Amygdala (tissue), 56 donors: ENCODE results near the gene LRFN5.
"Not testable (repeated sequence)": the region's sequence is repeated elsewhere in the genome, so short reads cannot be mapped to it uniquely, and the experiment has no call there.

Source experiments
- DNase-seq, 56 donors: peaks; one replicate each; lab custom pipeline; 2025; lab: John Stamatoyannopoulos, UW

The LRFN5 gene

GRCh38 chr14:41875116-41875515 lies 268.4 kb downstream of the LRFN5 start:
- DNase-seq = no peak

DNA sequence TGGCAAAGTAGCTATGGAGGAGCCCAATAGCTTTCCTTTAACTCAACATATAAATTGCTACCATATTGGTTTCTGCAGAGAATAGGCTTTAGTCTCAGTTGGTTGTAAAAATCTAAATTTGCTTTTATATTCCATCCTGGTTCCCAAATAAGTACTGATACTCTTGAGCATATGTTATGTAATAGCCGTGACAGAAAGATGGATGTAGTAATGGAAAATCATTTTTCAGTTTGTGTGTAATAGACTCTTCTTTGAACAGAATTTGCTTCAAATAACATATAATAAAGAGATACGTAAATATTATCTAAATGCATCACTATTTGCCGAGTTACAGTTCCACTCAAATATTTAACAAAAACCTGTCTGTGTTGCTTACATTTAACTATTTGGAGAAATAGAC lies 271.6 kb downstream of the LRFN5 start:
- no peak for DNase-seq

DNA sequence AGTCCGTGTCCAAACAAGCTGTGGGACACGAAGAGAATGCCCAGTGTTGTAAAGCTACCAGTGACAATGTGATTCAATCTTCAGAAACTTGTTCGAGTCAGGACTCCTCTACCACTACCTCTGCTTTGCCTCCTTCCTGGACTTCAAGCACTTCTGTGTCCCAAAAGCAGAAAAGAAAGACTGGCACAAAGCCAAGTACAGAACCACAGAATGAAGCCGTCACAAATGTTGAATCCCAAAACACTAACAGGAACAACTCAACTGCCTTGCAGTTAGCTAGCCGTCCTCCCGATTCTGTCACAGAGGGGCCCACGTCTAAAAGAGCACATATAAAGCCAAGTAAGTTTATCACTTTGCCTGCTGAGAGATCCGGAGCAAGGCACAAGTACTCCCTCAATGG lies 284.9 kb downstream of the LRFN5 start:
- no peak for DNase-seq

- no peak for DNase-seq
Measured at GRCh38 chr14:41899416-41899815, 292.7 kb downstream of the LRFN5 start.

- no peak for DNase-seq
Measured at GRCh38 chr14:41900644-41901043, 294.0 kb downstream of the LRFN5 start.

DNA sequence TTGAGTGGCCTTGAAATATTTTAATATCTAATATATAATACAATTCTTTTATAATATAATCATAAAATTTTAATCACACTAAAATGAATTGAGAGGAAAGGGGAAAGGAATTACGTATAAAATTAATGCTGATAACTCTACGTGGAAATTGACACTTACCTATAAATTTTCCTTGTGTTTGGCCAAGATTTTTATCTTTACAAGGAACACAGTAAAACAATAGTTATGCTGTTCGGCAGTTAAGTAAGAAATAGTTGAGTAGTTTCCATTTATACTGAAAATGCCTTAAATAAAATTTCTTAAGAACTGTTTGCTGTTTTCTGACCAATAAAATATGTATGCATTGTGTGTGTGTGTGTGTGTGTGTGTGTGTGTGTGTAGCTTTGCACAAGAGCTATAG lies 294.4 kb downstream of the LRFN5 start:
- DNase-seq = no peak

GRCh38 chr14:41905394-41905964 lies 298.8 kb downstream of the LRFN5 start:
- DNase-seq = no peak

GRCh38 chr14:41911155-41911554 lies 304.5 kb downstream of the LRFN5 start:
- DNase-seq = not testable (repeated sequence)

DNA sequence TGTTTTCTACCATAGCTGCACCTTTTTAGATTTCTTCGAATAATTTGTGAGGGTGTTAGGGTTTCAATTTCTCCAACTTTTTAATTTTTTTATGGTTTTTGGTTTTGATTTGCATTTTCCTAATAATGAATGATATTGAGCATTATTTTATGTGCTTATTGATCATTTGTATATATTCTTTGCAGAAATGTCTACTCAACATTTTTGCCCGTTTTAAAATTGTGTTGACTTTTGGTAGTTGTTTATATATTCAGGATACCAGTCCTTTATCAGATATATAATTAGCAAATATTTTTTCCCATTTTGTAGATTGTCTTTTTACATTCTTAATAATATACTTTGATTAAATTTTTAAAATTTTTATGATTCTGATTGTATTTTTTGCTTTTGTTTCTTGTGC lies 306.7 kb downstream of the LRFN5 start:
- DNase-seq = no peak

DNA sequence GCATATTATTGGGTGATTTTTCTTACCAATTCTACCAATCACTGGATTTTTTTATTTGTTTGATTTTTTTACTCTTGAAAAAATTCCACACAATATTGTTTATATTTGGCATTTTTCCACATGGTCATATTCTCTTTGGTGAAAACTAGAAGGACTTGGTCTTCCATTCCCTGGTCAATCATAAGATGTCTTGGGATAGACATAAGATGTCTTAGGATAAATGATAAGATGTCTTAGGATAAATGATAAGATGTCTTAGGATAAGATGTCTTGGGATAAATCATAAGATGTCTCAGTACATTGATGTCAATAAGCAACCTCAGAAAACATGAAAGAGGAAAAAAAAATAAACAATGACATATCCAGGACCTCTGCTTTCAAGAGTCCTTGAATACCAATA lies 309.1 kb downstream of the LRFN5 start:
- no peak for DNase-seq

- no peak for DNase-seq
Measured at GRCh38 chr14:41916313-41916712, 309.6 kb downstream of the LRFN5 start.

GRCh38 chr14:41925409-41925808 lies 318.7 kb downstream of the LRFN5 start:
- no peak for DNase-seq

DNA sequence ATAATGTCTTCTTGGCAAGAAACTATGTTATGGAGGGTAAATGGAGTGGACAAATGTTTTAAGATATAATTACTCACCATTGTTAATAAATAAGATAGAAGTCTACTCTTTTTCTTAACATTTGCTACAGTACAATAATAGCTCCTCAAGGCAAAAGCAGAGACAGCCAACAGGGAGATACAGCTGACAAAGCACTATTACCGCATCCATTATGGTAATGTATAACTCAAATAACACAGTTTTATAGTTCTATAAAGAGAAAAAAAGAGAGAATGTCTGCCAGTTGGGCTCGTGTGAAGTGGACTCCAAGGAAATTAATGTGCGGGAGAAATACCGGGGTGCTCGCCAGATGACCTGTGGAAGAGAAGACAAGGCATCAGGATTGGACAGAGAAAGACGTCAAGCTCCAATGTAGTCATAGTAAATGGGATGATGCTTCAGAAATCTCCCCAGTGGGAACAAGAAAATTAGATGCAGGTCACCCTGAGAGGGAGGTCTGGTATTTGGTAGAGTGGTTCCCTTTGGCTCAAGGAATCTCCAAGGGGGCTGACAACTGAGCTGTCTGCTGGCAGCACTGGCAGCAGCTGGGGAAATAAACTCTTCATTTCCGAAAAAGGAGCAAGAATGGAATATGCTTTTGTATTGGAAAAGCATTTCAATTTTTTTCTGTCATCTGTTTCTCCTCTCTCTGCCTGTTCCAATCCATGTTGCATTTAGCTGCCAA lies 343.9 kb downstream of the LRFN5 start:
- DNase-seq = no peak
